GM21825 (cell line): ENCODE results near the gene LGR5.
"Not testable (repeated sequence)": the region's sequence is repeated elsewhere in the genome, so short reads cannot be mapped to it uniquely, and the experiment has no call there.

Source experiments
- ATAC-seq: cut with Tn5 transposase; IDR thresholded peaks from one replicate; pipeline ENCODE4 v1.9.1; 2021; ENCODE audit warnings: mild to moderate bottlenecking, moderate library complexity; ENCODE audit not compliant: unreplicated experiment

LGR5 gene

DNA sequence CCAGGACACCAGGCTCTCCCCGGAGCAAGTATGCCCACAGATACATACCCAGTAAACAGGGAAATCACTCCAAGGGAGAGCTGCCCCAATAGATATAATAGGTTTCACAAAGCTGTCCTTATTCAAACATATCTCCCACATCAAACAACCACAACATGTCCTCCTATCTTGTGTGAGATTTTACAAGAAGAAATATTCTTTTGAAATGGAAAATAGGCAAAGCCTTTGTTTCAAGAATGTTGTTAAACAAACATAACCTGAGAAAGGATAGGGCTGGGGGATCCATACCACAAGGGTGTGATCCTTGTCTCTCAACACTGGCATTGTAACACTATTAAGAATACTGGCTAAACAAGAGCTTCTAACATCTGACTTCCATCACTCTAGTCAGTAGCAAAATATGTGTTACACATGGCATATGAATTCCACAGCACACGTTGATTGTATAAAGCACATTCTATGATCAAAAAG lies 32.9 kb downstream of the LGR5 start:
- no peak for ATAC-seq

- ATAC-seq = no peak
Observed at GRCh38 chr12:71474791-71475190, 35.2 kb downstream of the LGR5 start.

DNA sequence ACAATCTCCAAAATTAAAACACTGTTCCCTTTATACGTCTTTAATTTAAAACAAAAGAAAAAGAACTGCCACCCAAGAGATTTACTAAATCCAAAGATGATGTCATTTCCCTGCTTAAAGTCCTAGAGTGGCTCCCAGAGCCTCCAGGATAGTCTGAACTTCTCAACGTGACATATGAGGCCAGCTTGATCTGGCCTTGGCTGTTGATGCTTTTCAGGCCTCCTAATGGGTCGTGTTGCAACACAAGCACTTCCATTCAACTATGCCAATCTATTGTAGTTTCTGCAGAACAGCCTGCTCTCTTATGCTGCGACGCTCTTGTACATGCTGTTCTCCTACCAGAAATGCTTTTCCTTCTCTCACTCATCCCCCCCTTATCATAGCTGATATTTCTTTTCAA lies 35.7 kb downstream of the LGR5 start:
- ATAC-seq = no peak

DNA sequence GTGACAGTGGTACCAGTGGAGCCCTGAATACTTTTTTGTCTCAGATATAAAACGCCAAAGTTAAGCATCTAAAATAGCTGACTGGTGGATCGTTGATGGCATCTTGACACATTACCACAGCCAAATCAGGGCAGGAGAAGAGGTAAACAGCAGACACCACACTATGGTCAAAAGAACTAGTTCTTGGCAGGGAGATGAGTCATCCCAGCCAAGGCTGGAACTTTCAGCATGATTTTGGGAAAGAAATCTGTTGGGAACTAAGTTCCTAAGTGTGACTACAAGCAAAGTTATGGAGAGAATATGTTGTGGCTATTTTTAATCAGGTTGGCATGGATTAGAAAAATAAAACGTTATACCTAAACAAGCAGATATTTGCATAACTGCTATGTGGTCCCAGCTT lies 36.9 kb downstream of the LGR5 start:
- ATAC-seq = no peak

- ATAC-seq = no peak
Observed at GRCh38 chr12:71477609-71478008, 38.0 kb downstream of the LGR5 start.

DNA sequence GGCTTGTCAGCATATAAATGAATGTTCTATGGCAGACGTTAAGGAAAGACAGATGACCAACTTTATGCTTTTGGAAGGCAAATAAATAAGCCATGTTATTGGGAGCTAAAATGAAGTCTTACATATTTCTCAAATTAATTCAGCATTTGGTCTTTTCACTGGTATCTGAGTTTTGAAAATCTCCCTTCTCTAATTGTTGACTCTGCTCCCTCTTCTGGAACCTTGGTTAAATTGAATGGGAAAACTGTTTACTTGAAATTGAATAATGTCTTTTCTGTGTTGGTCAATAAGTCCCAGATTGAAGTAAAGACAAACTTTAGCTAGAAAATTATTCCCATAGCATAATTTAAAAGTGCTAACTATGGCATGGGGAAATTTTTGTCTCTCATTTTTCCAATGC lies 38.7 kb downstream of the LGR5 start:
- ATAC-seq = no peak

DNA sequence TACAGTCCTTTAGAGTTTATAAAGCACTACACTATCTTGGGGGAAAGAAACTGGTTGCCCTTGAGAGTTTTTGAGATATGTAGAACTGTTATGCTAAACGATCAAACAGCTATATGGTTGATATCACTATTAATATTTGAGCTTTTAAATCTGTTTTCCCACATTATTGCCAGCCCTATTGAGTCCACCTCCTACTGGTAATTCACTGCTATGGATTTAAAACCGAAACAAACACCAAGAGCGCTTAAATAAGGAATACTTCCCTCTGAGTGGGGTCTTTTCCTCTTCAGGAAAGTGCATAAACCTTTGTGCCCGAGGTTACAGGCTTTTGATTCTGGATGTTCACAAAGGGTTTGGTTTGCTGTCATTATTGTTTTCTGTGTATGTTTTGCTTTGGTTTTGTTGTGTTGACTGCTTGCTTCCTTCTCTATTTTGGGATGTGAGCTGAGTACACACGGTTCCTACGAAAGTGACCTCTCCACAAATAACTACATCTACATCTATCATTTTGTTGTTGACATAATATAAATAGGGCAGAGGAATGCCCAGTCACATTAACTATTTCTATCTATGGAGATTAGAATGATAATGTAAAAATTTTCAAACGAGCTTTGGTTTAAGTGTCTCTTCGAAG lies 44.8 kb downstream of the LGR5 start:
- no peak for ATAC-seq

GRCh38 chr12:71490844-71491243 lies 51.2 kb downstream of the LGR5 start:
- ATAC-seq = not testable (repeated sequence)

- no peak for ATAC-seq
Observed at GRCh38 chr12:71492604-71493003, 53.0 kb downstream of the LGR5 start.

DNA sequence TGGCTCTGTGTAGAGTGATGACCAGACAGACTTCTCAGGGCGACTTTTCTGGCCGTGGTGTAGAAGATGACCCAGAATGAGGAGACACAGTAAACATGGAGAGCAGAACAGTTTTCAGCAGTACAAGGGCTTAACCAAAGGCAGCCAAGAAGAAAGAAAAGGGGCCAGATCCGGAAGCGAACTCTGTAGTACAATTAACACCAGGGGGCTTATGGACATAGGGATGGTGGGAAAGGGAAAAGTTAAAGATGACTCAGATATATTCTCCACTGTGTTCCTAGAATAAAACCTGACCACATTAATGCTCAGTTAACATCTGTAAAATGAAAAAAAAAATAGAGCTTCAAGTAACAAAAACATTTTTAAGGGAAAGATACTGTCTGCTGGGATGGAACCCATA lies 60.2 kb downstream of the LGR5 start:
- no peak for ATAC-seq

DNA sequence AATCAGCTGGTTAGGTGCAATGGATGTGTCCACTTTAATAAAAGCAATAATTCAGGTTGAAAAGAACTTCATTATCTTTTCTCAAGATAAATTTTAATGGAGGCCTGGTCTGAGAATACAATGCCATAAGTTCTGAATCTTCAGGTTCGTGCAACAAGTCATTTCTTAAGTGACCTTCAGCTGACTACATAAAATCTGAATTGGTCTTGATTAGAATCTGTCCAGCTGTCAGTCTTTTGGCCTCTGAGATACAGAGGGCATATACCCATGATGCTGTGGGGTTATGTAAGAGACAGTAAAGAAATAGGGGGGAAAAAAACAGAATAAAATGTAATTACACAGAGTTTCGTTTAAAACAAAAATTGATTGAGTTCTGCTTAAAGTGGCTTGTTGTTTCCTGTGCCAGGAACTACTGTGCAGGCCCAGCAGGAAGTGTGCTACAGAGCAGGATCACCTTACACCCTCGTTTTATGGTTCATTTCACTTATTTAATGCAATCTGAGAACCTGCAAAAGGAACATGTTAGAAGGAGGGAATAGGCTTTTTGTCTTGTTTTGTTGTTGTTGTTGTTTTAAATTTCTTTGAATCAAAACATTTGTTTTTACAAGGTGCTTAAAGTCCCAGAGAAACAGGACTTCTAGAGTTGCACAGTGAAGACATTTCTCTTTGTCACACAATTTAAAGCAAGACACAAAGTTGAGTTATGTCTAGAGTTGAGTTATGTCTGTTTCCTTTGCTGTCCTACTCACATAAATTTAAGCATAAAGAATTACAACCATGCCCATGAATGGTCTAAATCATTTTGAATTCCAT lies 64.2 kb downstream of the LGR5 start:
- ATAC-seq = no peak

DNA sequence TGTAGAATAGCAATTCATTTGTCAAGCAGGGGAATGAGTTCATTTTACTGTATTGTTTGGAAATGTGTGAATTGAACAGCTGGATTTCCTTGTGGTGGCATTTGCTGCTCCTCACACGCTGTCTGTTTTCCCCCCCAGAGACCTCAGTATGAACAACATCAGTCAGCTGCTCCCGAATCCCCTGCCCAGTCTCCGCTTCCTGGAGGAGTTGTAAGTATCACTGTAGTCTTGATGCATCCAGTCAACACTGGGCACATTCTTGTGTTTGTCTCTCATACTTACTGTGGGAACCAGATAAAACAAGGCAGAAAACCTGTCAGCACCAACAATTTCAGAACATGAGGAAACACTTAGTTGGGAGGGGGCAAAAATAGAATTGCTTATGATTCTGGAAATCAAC lies 64.9 kb downstream of the LGR5 start:
- no peak for ATAC-seq

DNA sequence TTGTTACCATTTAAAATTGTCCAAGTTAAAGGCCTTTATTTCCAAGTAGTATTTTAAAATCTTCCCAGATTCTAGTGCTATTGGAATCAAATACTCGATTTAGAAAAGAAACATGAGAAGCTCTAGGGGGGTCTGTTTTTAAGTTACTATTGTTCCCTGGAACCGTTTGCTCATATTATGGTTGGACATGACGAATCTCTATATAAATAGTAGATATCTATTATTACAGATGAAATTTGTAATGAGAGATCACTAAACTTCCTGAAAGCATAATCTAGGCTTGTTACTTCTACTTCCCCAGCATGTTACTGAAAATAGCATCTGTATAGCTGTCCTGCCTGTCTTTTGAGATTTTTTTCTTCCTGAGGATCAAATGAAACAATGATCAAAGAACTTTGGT lies 70.1 kb downstream of the LGR5 start:
- no peak for ATAC-seq

DNA sequence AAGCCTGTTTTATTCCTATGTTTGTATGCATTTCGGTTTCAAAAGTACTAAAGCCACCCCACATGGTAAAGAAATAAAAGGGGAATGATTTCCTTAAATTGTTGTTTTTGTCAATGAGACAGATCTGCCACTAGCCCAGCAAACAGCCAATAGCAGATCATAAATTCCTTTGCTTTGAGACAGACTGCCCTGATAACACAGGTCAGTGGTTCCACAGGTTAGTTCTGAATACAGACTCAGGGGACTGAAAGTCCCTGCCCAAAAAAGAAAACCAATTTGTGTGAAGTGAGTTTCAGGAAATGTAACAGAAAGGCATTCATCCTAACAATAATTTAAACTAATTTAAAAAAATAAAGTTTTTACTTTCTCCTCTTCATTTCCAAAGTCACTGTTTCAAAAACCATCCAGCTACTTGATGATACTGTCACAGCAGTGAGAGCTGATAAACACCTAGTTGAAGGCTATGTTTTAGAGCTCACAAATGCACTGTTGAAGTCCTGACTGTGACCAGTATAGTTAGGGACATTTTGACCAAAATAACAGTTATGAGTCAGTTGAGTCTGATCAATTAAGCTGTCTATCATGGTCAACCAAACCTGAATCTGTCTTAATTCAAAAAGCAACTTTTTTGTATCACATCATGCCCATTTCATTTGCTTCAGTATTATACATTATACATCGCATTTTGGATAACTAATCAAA lies 77.7 kb downstream of the LGR5 start:
- ATAC-seq = no peak

DNA sequence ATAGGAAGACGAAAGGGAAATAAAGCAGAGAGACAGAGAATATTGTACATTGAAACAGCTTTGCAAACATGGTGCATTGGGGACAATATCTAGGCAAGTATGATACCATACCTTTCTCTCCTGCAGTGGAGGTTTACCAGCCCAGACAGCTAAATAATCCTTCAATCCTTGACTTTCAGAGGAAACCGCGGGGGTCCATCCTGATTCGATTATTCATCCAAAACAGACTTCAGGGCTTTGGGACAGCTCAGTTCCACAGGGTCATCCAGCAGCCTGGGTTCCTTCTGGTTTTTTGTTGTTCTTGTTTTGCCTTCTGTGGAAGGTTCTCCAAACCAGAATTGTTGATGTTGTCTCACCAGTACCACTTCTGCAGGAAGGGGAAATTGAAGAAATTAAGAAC lies 81.5 kb downstream of the LGR5 start:
- no peak for ATAC-seq

DNA sequence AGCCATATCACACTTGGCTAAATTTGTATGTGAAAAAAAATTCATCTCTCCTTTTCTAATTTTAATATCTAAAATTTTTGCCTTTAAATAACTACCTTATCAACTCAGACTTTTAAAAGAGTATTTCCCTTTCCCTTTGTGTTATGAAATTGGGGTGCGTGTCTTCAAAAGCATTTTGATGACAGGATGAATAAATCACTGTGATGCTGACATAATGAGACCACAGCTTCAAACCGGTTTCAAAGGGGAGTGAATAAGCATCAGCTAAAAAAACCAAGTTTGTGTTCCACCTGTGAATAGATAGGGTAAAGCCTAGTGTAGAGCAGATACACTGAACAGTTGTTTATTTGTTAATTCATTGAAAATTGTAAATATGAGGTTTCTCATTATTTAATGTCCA lies 85.0 kb downstream of the LGR5 start:
- ATAC-seq = no peak

DNA sequence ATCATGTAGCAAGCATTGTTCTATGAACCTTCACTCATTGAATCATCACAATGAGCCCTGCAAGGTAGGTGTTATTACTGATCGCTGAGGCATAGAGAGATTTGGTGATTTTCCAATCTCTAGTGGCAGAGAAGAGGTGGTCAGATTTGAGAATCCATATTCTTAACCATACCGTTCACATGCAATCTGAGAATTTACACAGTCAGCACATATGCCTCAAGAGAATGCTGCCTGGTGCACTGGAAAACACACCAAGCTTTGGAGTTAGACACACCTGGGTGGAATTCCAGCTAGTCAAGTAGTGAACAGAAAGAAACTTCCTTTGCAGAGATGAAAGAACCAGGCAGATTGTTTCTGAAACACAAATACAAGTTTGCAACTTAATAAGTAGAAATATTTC lies 94.1 kb downstream of the LGR5 start:
- no peak for ATAC-seq

- ATAC-seq = no peak
Observed at GRCh38 chr12:71536279-71536938, 96.8 kb downstream of the LGR5 start.

- ATAC-seq = no peak
Observed at GRCh38 chr12:71536939-71537622, 97.5 kb downstream of the LGR5 start.

GRCh38 chr12:71538807-71539206 lies 99.2 kb downstream of the LGR5 start:
- ATAC-seq = no peak

DNA sequence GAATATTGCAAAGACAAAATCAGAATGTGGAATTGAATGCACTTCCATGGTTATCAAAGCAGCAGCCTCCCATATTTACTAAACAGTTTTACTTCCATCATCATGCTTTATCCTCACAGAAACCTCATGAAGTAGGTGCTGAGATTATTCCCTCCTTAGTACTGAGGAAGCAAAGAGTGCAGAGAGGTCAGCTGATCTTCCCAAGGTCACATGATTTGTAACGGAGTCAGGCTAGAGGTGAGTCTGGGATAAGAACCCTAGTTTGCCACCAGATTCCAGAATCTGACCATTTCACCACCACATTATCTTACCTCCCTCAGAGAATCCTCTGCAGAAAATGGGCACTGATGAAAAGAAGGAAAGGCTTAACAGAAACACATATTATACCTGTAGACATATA lies 102.0 kb downstream of the LGR5 start:
- no peak for ATAC-seq
